Skeletal muscle satellite cell (primary cell): ENCODE measurements around the gene ARID5A.

Experiments
- H3K27me3 ChIP-seq: 2 replicates; pipeline ENCODE4 v1.7.0; 2013; ENCODE audit warnings: low read length; ENCODE audit not compliant: control insufficient read depth, insufficient read depth
- H3K36me3 ChIP-seq: 2 replicates; pipeline ENCODE4 v1.7.0; 2013; ENCODE audit warnings: mild to moderate bottlenecking, control low read depth, low read length; ENCODE audit not compliant: insufficient read depth
- H3K4me1 ChIP-seq: 2 replicates; pipeline ENCODE4 v1.7.0; 2013; ENCODE audit warnings: low read length; ENCODE audit not compliant: control insufficient read depth, insufficient read depth
- H3K4me2 ChIP-seq: 2 replicates; pipeline ENCODE4 v1.7.0; 2013; ENCODE audit warnings: mild to moderate bottlenecking, low read length
- H3K4me3 ChIP-seq: 2 replicates; pipeline ENCODE4 v1.7.0; 2013; ENCODE audit warnings: low read length
- H3K9ac ChIP-seq: 2 replicates; pipeline ENCODE4 v1.7.0; 2013; ENCODE audit warnings: mild to moderate bottlenecking, low read depth, low read length, moderate library complexity
- H3K9me3 ChIP-seq: replicated peaks from 2 replicates; pipeline ENCODE4 v1.7.0; 2013; ENCODE audit warnings: mild to moderate bottlenecking, control low read depth, low read length

Gene ARID5A

DNA sequence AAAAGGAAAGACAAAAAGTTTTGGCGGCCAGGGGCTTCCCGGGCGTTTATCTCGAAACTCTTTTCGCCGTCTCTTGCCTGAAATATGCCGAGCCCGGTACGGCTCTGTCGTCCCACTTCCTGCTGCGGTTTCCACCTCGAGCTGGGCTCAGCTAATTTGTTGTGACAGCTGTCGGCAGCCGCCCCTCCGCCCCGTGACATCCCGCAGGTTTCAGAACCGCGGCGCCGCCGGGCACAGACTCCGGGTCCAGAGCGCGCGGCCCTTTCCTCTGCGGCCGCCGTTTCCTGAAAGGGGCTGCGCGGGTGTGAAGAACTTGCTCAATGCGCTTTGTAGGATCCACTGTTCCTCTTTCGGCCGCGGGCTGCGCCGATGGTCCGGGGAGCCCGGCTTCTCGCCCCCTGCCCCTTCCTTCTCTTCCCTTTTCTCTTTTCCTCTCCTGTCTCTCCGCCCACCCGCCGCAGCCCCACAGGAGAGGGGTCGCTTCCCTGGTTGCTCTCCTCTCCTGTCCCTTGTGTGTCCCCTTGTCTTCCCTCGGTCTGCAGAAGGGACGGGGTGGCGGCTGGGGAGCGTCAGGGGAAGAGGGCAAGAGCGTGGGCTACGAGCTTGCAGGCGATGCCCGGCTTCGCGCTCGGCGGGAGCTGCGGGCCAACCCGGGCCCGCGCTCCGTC lies 648 bp downstream of the ARID5A start:
- H3K9me3 ChIP-seq, result no peaks in the 10 kb centered on the region

DNA sequence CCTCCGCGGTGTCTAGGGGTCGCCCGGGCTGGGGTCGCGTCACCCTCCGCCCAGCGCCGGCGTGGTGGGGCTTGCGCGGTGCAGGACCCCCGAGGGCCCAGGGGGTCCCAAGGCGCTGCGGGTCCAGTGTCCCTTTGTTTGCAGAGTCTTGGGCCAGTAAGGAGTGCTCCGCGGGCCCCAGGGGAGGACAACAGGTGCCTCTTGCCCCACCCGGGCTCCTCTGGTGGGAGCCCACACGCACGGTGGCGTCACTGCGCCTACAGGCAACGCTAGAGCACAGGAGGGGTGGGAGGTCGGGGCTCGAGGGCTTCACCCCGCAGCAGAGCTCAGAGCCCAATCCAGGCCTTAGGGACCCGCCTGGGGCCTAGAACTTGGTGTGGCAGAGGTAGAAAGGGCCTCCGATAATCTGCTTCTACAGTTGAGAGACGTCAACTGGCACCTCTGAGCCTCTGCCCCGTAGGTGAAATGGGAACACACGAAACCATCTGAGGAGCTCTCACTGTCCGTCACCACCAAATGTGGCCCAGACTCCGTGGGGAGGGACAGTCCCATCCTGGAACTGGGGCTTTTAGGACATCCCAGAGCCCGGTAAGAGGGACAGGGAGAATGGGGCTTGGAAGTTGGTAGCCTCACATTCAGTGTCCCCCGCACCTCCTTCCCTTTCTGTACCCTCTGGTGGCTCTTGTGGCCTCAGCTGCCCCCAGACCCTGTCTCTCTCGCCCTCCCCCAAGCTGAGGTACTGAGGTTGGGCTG lies 1.4 kb downstream of the ARID5A start:
- no peaks in the 10 kb centered on the region for H3K9me3 ChIP-seq
- H3K4me3 ChIP-seq, result peak overlapping the region; percentile 74
- H3K4me2 ChIP-seq, result peak overlapping the region; percentile 90
- H3K4me1 ChIP-seq, result peaks cover 19% of the 10 kb centered on the region
- H3K36me3 ChIP-seq, result no peaks in the 10 kb centered on the region
- H3K27me3 ChIP-seq, result no peaks in the 10 kb centered on the region
- peak overlapping the region; percentile 81 for H3K9ac ChIP-seq

More for the DNA sequence above, 648 bp downstream of the ARID5A start:
- Histone ChIP-seq H3K27me3 (no peaks in the 10 kb centered on the region), H3K4me1 (peaks cover 25% of the 10 kb centered on the region), H3K36me3 (no peaks in the 10 kb centered on the region), H3K4me2 (peak overlapping the region; percentile 90), H3K9ac (peak overlapping the region; percentile 81), H3K4me3 (peak overlapping the region; percentile 74)

DNA sequence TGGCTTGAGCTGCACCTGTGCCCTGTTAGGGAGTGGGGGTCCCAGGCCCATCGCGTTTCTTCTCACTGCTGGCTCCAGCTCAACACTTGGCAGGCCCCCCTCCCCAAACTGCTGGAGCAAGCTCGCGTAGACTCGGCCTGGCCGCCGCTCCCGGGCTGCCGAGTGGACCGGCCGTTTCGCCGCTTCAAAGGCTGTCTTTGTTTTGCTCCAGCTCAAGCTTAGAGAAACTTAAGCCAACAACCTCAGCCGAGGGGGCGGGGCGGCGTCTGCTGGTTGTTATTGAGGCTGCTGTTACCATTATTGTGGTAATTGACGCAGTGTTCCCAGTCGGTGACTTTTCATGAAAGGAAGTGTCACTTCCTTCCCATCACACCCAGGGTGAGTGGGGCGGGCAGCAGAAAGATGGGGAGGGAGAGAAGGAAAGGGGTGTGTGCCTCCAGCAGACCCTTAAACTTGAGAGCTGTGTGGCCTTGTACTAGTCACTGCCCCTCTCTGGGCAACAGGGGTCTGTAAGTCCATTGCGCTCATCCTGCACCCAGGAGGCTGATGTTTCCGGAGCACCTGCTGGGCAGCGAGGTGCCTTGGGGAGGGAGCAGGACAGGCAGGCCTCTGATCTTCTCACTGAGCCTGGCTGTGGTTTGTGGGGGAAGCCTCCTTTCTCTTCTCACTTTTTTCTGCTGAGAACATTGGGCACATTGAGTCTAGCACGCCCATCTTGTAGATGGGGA lies 2.1 kb downstream of the ARID5A start:
- Histone ChIP-seq H3K4me2 (peak overlapping the region; percentile 90), H3K27me3 (no peaks in the 10 kb centered on the region), H3K9ac (no peak overlapping the region), H3K36me3 (no peaks in the 10 kb centered on the region), H3K4me1 (peaks cover 12% of the 10 kb centered on the region), H3K4me3 (no peak overlapping the region), H3K9me3 (no peaks in the 10 kb centered on the region)

DNA sequence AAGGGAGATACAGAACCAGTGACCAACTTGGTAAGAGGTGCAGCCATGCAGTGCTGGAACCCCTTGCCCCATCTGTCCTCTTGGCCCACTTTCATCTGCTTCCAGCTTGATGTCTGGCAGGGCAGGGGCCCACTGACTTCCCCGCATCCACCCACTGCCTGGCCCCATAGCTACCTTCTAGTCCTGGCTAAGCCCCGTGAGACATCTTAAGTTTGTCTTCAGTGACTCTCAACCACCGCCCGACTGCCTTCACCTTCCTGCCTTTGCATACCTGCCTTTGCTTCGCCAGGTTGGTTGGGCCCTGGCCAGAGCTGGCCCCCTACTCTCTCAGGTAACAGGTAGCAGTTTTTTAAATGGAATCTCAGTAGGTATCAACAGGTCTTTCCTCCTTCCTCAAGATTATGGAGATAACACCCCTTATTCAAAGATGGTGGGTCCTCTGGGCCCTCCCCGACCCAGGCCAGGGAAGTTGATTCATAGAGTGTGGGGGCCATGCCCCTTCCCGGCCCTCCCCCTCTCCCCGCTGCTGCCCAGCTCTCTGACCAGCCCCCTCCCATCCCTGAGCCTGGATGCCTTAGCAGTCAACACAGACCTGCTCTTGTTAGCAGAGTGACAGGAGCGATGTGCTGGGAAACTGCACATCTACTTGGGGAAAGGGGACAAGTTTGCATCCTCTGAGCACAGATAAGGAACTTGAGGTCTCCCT lies 2.8 kb downstream of the ARID5A start:
- H3K4me3 ChIP-seq, result no peak overlapping the region
- no peaks in the 10 kb centered on the region for H3K9me3 ChIP-seq
- no peaks in the 10 kb centered on the region for H3K27me3 ChIP-seq
- H3K9ac ChIP-seq, result no peak overlapping the region
- no peak overlapping the region for H3K4me2 ChIP-seq
- peaks cover 6% of the 10 kb centered on the region for H3K4me1 ChIP-seq
- H3K36me3 ChIP-seq, result no peaks in the 10 kb centered on the region

DNA sequence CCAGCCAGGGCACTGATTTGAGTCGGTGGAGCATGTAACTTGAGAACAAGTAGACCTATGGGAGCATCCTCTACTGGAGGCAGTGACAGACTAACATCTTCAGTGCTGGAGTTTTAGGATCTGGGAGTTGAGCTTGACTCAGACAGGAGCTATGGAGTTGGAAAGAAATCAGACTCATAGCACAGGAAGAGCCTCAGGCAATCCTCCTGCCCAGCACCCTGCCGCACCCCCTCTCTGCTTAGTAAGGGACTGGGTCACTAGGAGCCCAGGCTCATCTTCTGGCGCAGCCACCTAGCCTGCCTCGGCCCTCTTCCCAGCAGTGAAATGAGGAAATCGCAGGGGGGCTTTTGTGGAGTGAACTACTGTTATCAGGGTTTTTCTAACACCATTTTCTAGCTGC lies 3.6 kb downstream of the ARID5A start:
- Histone ChIP-seq H3K4me1 (peaks cover 6% of the 10 kb centered on the region), H3K4me3 (no peak overlapping the region), H3K36me3 (no peaks in the 10 kb centered on the region), H3K27me3 (no peaks in the 10 kb centered on the region), H3K4me2 (no peak overlapping the region), H3K9me3 (no peaks in the 10 kb centered on the region), H3K9ac (no peak overlapping the region)

DNA sequence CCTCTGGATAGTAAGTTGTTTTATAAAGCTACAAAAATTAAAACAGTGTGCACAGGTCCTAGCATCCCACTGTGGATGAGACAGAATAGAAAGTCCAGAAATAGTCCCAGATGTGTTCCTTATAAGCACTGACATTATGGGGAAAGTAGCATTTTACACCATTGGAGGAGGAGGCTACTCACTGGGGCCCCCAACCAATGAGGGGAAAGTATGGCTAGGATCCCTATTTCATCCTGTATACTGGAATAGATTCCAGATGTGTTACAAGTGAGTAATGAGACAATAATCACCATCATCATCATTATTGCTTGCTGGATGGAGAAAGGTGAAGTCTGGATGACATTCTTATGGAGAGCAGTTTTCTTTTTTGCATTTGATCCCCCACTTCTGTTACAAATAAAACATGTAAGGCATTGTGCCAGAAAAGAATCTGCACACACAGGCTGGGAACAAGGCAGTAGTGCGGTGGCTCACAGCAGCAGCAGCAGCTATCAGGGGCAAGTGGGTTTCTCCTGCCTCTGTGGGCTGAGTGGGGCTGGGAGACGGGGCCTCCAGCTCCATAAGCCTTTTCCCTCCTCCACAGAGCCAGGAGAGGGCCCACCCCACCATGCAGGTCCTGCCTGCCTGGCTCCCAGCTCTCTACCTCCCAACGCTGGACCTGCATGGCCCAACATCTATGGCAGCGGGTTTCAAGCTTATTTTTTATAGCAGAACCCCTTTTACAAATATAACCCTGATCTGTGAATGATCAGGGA lies 5.0 kb downstream of the ARID5A start:
- Histone ChIP-seq H3K27me3 (no peaks in the 10 kb centered on the region), H3K9me3 (no peaks in the 10 kb centered on the region), H3K4me1 (peaks cover 6% of the 10 kb centered on the region), H3K4me2 (no peak overlapping the region), H3K4me3 (no peak overlapping the region), H3K9ac (no peak overlapping the region), H3K36me3 (no peaks in the 10 kb centered on the region)

DNA sequence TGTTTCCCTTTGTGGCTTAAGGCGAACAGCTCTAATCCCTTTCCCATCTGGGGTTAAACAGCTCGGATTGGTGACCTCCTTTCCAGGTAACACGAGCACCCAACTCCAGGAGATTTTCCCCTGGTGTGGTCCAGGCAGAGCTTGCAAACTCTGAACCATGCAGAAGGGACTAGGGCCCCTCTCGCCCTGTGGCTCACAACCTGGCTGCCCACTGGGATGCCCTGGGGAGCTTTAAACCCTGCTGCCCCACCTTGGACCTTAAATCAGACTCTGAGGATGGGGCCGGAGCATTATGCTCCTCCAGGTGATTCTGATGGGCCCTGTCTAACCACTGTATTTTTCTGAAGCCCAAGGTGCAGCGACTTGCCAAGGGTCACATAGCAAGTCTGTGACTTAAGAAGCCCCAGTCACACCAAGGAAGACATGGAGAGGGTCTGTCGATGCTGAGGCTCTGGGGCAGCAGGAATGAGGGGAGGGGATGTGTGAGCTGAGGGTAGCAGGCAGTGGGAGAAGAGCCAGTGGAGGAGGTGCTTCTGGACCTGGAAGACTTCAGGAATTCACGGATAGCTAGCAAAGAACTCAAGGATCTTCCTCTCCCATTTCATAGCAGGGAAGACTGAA lies 5.9 kb downstream of the ARID5A start:
- no peak overlapping the region for H3K4me3 ChIP-seq
- no peaks in the 10 kb centered on the region for H3K27me3 ChIP-seq
- H3K4me1 ChIP-seq, result peaks cover 8% of the 10 kb centered on the region
- no peak overlapping the region for H3K9ac ChIP-seq
- no peaks in the 10 kb centered on the region for H3K9me3 ChIP-seq
- no peaks in the 10 kb centered on the region for H3K36me3 ChIP-seq
- H3K4me2 ChIP-seq, result no peak overlapping the region

DNA sequence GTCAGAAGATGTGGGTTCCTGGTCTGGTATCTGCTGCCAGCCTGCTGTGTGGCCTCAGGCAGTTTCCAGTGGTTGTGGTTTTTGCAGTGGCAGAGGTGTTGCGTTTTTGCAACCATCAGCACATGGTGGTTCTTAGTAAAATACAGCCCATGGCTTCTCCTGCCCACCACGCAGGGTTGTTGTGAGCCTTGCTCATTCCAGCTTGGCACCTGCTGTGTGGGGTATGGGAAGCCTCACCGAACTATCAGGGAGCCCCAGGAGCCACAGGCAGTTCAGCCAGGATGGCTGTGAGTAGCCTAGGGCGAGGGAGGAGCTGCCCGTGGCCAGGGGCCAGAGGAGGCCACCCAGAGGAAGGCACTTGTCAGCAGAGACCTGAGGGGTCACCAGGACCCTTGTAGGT lies 9.8 kb downstream of the ARID5A start:
- Histone ChIP-seq H3K36me3 (no peaks in the 10 kb centered on the region), H3K4me3 (no peak overlapping the region), H3K9ac (no peak overlapping the region), H3K9me3 (no peaks in the 10 kb centered on the region), H3K4me2 (no peak overlapping the region), H3K27me3 (no peaks in the 10 kb centered on the region), H3K4me1 (peaks cover 5% of the 10 kb centered on the region)

DNA sequence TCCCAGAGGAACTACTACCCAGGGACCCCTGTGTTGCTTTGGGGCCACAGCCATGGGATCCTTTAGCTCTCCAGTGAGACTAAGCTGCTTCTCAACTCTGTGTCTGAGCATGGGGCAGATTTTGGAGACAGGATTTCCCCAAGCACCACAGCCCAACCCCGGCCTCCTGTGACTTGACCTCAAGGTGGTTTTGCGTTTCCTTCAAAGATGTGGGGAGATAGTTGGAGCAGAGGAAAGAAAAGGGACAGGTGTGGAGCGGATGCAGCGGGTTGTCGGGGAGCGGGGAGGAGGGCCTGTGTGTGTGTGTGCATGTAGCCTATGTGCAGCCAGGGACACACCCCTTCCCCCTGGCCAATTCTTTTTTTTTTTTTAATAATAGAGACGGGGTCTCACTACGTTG lies 10.2 kb downstream of the ARID5A start:
- no peaks in the 10 kb centered on the region for H3K36me3 ChIP-seq
- H3K4me2 ChIP-seq, result no peak overlapping the region
- no peak overlapping the region for H3K9ac ChIP-seq
- no peaks in the 10 kb centered on the region for H3K9me3 ChIP-seq
- no peak overlapping the region for H3K4me3 ChIP-seq
- no peaks in the 10 kb centered on the region for H3K27me3 ChIP-seq
- peaks cover 5% of the 10 kb centered on the region for H3K4me1 ChIP-seq

DNA sequence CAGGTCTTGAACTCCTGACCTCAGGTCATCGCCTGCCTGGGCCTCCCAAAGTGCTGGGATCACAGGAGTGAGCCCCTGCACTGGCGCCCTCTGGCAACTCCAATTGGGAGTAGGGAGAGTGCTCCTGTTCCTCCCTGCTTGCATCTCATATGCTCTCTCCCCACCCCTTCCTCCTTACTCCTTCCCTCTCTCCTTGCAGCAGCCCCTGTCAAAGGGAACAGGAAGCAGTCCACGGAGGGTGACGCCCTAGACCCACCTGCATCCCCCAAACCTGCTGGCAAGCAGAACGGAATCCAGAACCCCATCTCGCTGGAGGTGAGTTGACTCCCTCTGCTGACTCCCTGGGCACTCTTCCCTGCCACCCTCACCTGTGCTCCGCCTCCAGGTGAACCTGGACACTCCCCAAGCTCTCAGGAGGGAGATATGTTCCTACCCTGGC lies 10.7 kb downstream of the ARID5A start:
- Histone ChIP-seq H3K36me3 (no peaks in the 10 kb centered on the region), H3K9ac (no peak overlapping the region), H3K4me1 (peaks cover 5% of the 10 kb centered on the region)

More for the DNA sequence above, 10.7 kb downstream of the ARID5A start:
- Histone ChIP-seq H3K4me3 (no peak overlapping the region), H3K27me3 (no peaks in the 10 kb centered on the region), H3K9me3 (no peaks in the 10 kb centered on the region), H3K4me2 (no peak overlapping the region)
